ENCODE results near the gene TMEM183A. TPM values are rescaled to one million over a fixed set of nuclear protein-coding genes. Genes with fewer than 3 reads are reported as not detected.

TMEM183A gene
- total and polyA plus RNA-seq, 10 of the 15 experiments (the other 5 are each of a cell fraction or from before 2014, with no cell fraction given), result 12.3 to 103 (median 66.3) TPM

- TF ChIP-seq, protein P1, sequence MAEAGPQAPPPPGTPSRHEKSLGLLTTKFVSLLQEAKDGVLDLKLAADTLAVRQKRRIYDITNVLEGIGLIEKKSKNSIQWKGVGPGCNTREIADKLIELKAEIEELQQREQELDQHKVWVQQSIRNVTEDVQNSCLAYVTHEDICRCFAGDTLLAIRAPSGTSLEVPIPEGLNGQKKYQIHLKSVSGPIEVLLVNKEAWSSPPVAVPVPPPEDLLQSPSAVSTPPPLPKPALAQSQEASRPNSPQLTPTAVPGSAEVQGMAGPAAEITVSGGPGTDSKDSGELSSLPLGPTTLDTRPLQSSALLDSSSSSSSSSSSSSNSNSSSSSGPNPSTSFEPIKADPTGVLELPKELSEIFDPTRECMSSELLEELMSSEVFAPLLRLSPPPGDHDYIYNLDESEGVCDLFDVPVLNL (IDR thresholded peaks at IDR 0.05; ENCODE audit: low read depth, low read length), result no peak
- TF ChIP-seq, protein P2, sequence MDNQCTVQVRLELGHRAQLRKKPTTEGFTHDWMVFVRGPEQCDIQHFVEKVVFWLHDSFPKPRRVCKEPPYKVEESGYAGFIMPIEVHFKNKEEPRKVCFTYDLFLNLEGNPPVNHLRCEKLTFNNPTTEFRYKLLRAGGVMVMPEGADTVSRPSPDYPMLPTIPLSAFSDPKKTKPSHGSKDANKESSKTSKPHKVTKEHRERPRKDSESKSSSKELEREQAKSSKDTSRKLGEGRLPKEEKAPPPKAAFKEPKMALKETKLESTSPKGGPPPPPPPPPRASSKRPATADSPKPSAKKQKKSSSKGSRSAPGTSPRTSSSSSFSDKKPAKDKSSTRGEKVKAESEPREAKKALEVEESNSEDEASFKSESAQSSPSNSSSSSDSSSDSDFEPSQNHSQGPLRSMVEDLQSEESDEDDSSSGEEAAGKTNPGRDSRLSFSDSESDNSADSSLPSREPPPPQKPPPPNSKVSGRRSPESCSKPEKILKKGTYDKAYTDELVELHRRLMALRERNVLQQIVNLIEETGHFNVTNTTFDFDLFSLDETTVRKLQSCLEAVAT (IDR thresholded peaks at IDR 0.05), result no peak
- TF ChIP-seq FOS (IDR thresholded peaks at IDR 0.05; ENCODE audit: borderline replicate concordance, extremely low read depth, insufficient read length) (no peak), PAX5 (IDR thresholded peaks at IDR 0.05; ENCODE audit: borderline replicate concordance, low read depth, low read length) (no peak), BACH1 (IDR thresholded peaks at IDR 0.05; ENCODE audit: borderline replicate concordance) (no peak), HDGF (IDR thresholded peaks at IDR 0.05) (no peak), STAT1 (conservative IDR thresholded peaks at IDR 0.05) (no peak), CEBPZ (IDR thresholded peaks at IDR 0.05; ENCODE audit: low read depth, low read length) (no peak), CHD4 (IDR thresholded peaks at IDR 0.05) (no peak)
Measured at GRCh38 chr1:202989879-202990278, 17.3 kb upstream of the TMEM183A start (continued).

All from GM12878 (cell line).